ENCODE data around the gene BCL11A.

Gene BCL11A

DNA sequence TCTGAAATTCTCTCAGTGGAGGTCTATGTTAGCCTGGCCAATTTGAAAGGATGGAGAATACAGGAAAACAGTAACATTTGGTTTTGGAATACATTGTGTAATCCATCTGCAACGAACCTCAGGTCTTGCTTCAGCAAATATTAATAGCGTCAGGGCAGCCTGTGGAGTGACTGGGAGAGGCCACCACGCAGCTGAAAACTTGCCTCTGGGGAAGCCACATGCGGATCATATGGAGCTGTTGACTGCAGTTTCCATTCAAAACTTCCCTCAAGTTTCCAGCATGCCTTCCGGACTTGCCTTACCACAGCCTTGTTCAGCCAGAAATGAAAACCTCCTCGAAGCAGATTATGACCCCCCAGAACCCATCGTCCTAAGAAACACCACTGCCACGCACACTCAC, 25.7 kb downstream of the BCL11A start:
- no peak overlapping the region for H3K4me3 ChIP-seq (replicated peaks; ENCODE audit: low read depth, low read length)
- TF ChIP-seq, protein P1, sequence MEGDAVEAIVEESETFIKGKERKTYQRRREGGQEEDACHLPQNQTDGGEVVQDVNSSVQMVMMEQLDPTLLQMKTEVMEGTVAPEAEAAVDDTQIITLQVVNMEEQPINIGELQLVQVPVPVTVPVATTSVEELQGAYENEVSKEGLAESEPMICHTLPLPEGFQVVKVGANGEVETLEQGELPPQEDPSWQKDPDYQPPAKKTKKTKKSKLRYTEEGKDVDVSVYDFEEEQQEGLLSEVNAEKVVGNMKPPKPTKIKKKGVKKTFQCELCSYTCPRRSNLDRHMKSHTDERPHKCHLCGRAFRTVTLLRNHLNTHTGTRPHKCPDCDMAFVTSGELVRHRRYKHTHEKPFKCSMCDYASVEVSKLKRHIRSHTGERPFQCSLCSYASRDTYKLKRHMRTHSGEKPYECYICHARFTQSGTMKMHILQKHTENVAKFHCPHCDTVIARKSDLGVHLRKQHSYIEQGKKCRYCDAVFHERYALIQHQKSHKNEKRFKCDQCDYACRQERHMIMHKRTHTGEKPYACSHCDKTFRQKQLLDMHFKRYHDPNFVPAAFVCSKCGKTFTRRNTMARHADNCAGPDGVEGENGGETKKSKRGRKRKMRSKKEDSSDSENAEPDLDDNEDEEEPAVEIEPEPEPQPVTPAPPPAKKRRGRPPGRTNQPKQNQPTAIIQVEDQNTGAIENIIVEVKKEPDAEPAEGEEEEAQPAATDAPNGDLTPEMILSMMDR (IDR thresholded peaks at IDR 0.05; ENCODE audit: insufficient read depth, low read length, poor library complexity, severe bottlenecking): no peak
- H3K27me3 ChIP-seq (replicated peaks; ENCODE audit: control insufficient read depth, insufficient read depth, low read length): no peaks in the 10 kb centered on the region
- no peaks in the 10 kb centered on the region for H3K36me3 ChIP-seq (ENCODE audit: control insufficient read depth, insufficient read depth, low read length)
- no peak for DNase-seq (ENCODE audit: extremely low read depth, insufficient read length)

DNA sequence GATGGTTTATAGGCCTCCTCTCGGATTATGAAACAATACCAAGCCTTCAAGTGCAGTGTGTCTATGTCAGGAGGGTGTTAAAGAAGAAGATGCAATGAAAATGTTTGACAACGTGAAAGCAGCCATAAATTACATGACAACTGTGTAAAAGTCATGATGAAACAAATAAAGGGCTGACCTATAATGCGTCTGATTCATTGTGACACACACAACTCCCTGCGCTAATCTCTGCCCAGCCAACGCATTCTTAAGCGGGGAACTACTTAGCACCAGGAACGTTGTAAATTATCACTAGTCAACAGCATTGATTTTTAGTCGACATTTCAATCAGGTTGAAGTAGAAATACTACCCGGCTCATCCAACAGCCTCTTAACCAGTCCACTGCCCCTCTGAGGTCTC, 26.8 kb downstream of the BCL11A start:
- DNase-seq (ENCODE audit: extremely low read depth, insufficient read length): no peak
- Histone ChIP-seq H3K27me3 (replicated peaks; ENCODE audit: control insufficient read depth, insufficient read depth, low read length) (no peaks in the 10 kb centered on the region), H3K36me3 (ENCODE audit: control insufficient read depth, insufficient read depth, low read length) (no peaks in the 10 kb centered on the region), H3K4me3 (replicated peaks; ENCODE audit: low read depth, low read length) (no peak overlapping the region)
- TF ChIP-seq, protein P1 (IDR thresholded peaks at IDR 0.05; ENCODE audit: insufficient read depth, low read length, poor library complexity, severe bottlenecking): no peak

DNA sequence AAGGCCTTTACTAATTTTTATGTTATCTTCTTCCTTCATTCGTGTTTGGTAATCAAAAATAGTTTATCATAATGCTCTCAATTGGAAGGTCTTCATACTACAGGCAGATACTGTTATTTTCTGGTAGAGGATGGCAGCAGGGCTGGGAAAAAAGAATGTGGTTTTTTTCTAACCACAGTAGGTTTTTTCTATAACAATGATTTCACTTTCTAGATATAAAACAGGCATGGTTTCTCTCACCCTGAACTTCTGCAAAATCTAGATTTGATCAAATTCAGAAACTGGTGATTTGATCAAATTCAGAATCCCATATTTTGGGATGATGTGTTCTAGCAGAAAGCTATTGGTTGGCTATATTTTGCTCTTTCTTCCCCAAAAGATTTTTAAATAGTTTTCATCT, 27.6 kb downstream of the BCL11A start:
- Histone ChIP-seq H3K4me3 (replicated peaks; ENCODE audit: low read depth, low read length) (no peak overlapping the region), H3K27me3 (replicated peaks; ENCODE audit: control insufficient read depth, insufficient read depth, low read length) (no peaks in the 10 kb centered on the region), H3K36me3 (ENCODE audit: control insufficient read depth, insufficient read depth, low read length) (no peaks in the 10 kb centered on the region)
- TF ChIP-seq, protein P1 (IDR thresholded peaks at IDR 0.05; ENCODE audit: insufficient read depth, low read length, poor library complexity, severe bottlenecking): no peak
- DNase-seq (ENCODE audit: extremely low read depth, insufficient read length): no peak

DNA sequence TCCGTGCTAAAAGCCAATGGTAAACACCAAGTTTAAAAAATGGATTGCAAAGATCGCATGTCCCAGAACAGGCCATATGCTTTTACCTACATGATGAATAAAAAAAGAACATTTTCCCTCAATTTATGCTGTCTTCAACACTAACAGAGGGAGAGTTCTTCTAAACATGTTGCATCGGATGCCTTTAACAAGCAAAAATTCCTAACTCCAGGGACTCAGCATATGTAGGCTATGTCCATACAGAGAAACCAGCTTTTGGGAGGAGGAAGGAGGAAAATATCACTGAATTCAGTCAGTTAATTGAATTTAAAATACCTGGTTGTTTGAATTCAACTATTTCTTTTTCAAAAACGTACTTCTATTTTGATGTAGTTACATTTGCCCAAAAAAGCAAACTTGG, 28.6 kb downstream of the BCL11A start:
- no peaks in the 10 kb centered on the region for H3K36me3 ChIP-seq (ENCODE audit: control insufficient read depth, insufficient read depth, low read length)
- H3K27me3 ChIP-seq (replicated peaks; ENCODE audit: control insufficient read depth, insufficient read depth, low read length): no peaks in the 10 kb centered on the region
- H3K4me3 ChIP-seq (replicated peaks; ENCODE audit: low read depth, low read length): no peak overlapping the region
- no peak for DNase-seq (ENCODE audit: extremely low read depth, insufficient read length)
- TF ChIP-seq, protein P1 (IDR thresholded peaks at IDR 0.05; ENCODE audit: insufficient read depth, low read length, poor library complexity, severe bottlenecking): no peak

DNA sequence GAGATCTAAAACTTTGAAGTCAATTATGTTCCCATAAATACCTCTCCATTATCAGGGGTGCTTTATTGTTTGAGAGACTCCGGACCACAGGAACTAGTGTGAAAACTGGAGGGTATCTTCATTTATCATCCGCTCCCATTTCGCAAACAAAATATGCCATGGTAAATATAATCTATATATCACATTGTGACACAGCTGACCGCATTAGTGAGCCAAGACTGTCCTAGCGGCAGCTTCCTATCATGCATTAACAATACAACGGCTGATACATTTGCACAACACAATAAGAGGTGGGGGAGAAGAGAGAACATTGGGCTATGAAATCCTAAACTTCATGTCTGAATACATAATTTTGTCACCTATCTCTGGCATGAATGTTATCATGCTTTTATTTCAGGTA, 29.5 kb downstream of the BCL11A start:
- H3K36me3 ChIP-seq (ENCODE audit: control insufficient read depth, insufficient read depth, low read length): no peaks in the 10 kb centered on the region
- no peak for DNase-seq (ENCODE audit: extremely low read depth, insufficient read length)
- no peak overlapping the region for H3K4me3 ChIP-seq (replicated peaks; ENCODE audit: low read depth, low read length)
- TF ChIP-seq, protein P1 (IDR thresholded peaks at IDR 0.05; ENCODE audit: insufficient read depth, low read length, poor library complexity, severe bottlenecking): no peak
- H3K27me3 ChIP-seq (replicated peaks; ENCODE audit: control insufficient read depth, insufficient read depth, low read length): no peaks in the 10 kb centered on the region

DNA sequence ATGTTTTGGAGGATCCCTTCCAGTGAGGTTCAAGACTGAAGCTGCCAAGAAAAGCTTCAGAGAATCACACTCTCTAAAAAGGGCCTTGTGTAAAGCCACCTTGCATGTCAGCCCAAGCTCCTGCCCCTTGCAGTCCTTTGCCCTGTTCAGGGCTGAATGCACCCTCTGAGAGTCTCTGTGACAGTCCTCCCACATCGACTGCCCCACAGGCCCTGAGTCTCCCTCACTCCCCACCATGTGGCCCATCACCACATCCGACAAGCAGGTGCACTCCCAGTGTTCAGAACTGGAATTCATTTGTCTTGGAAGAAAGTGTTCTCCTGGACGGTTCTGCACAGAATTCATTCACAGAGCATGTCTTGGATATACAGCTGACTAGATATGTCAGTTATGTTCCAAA, 31.0 kb downstream of the BCL11A start:
- Histone ChIP-seq H3K27me3 (replicated peaks; ENCODE audit: control insufficient read depth, insufficient read depth, low read length) (no peaks in the 10 kb centered on the region), H3K4me3 (replicated peaks; ENCODE audit: low read depth, low read length) (no peak overlapping the region), H3K36me3 (ENCODE audit: control insufficient read depth, insufficient read depth, low read length) (no peaks in the 10 kb centered on the region)
- TF ChIP-seq, protein P1 (IDR thresholded peaks at IDR 0.05; ENCODE audit: insufficient read depth, low read length, poor library complexity, severe bottlenecking): no peak
- no peak for DNase-seq (ENCODE audit: extremely low read depth, insufficient read length)

All from GM06990 (cell line).